UCSD-AML1 (cell line): ENCODE measurements around the gene SERPING1.
A peak's percentile ranks its signal among the peaks of the same experiment; 100 is the strongest.

ENCODE experiments used
- DNase-seq: peaks from one replicate; lab custom pipeline; 2025; ENCODE audit not compliant: unreplicated experiment; lab: John Stamatoyannopoulos, UW

The SERPING1 gene

DNA sequence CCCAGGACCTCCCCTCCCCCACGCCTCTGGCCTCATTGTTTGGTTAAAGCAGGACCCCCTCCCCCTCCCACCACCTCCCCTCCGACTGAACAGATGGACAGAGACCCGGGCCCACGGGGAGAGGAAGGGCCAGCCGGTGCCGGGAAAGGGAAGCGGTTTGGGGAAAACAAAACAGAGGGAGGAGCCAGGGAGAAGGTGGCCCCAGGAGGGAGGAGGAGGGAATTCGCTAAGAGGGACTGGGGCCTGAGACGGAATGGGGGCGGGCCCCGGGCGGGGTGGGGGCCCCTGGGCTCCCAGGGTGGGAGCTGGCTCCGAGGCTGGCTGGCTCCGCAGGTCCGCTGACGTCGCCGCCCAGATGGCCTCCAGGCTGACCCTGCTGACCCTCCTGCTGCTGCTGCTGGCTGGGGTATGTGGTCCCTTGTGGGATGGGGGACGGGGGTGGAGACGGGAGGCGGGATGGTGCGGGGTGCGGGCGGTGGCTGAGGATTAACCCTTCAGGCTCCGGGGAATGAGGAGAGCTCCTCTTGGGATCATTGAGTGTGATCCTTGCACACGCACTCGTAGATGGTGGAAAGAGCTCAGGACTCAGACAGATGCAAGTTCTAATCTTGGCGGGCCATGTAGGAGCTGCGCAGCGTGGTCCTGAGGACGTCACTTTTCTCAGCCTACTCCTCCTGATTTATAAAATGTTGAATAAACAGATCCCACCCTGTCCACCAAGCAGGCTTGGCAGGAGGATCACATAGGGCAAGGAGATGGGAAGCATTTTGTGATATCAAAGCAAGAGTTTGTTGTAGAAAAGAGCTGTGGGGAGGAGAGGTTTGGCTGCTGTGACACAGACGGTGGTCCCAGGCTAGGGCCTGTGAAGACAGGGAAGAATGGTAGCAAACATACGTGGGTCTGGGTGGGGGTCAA is 688 bp downstream of the SERPING1 start:
- peak; percentile 72 for DNase-seq

GRCh38 chr11:57598831-57599155 is 1.3 kb downstream of the SERPING1 start:
- no peak for DNase-seq

- no peak for DNase-seq
Observed at GRCh38 chr11:57599381-57599780, 1.9 kb downstream of the SERPING1 start.

DNA sequence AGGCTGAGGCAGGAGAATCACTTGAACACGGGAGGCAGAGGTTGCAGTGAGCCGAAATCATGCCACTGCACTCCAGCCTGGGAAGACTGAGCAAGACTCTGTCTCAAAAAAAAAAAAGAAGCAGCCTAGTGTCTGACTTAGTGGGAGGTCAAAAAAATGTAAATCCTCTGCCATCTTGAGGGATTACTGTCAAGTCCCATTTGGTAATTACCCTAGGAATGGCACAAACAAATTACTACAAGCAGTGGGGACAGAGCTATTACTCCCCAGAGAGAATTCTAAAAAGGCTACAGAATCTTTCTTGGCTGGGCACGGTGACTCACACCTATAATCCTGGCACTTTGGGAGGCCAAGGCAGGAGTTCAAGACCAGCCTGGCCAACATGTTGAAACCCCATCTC is 3.8 kb downstream of the SERPING1 start:
- no peak for DNase-seq

DNA sequence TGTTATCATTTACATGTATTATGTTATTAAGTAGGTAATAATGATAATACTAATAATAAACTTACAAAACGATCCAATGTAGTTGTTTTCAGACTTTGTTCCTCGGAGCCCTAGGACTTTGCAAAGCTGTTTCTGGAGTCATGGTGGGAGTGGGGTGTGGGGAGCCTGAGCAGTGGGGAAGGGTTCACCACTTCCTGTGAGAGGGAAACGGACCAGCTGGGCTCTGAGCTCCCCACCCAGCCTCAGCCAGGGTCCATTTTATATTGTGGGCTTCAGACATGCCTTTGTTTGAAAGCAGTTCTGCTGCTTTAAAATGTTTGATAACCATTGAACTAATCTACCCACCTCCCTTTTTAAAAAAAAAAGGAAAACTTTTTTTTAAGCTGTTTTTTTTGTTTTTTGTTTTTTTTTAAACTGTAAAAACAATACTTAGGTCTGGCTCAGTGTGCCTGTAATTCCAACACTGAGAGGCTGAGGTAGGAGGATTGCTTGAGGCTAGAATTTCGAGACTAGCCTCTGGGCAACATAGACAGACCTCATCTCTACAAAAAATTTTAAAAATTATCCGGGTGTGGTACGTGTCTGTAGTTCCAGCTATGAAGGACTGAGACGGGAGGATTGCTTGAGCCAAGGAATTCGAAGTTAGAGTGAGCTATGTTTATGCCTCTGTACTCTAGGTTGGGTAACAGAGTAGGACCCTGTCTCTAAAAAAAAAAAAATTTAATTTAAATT is 7.0 kb downstream of the SERPING1 start:
- peak; percentile 59 for DNase-seq

DNA sequence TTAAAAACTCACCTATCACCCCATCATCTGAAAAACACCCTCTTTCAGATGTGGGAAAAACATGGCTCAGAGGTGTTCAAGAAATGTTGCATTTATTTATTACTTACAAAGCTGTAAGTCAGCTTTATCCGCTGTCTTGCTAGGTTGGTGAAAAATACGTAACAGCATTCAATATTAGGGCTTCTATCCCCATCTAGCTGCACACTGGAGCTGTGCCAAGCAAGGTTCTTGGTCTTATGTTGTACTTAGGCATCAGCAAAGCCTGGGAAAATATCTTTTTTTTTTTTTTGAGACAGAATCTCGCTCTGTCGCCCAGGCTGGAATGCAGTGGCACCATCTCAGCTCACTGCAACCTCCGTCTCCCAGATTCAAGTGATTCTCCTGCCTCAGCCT is 7.5 kb downstream of the SERPING1 start:
- no peak for DNase-seq

DNA sequence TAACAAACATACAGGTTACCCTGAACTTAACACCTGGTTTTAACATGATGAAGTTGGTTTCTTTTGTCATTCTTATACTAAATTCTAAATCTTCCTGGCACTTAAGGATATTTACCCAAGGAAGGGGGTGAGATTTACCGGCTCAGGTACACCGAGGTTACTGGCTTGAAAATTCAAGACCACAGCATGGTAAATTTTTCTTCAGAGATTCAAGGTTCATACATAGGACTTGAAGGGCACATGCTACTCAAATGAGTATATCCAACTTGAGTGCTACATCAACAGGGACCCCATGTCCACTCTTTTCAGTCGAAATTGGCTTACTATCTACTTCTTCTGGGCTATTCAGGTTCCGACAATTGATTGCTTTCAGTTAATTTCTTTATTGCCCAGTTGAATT is 12.7 kb downstream of the SERPING1 start:
- no peak for DNase-seq

DNA sequence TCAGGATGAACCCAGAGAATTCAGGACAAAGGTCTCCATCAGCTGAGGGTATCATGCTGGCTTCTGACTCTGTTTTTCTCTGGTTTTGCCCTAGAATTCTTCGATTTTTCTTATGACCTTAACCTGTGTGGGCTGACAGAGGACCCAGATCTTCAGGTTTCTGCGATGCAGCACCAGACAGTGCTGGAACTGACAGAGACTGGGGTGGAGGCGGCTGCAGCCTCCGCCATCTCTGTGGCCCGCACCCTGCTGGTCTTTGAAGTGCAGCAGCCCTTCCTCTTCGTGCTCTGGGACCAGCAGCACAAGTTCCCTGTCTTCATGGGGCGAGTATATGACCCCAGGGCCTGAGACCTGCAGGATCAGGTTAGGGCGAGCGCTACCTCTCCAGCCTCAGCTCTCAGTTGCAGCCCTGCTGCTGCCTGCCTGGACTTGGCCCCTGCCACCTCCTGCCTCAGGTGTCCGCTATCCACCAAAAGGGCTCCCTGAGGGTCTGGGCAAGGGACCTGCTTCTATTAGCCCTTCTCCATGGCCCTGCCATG is 16.8 kb downstream of the SERPING1 start:
- no peak for DNase-seq

GRCh38 chr11:57615308-57615707 is 17.8 kb downstream of the SERPING1 start:
- DNase-seq = no peak

DNA sequence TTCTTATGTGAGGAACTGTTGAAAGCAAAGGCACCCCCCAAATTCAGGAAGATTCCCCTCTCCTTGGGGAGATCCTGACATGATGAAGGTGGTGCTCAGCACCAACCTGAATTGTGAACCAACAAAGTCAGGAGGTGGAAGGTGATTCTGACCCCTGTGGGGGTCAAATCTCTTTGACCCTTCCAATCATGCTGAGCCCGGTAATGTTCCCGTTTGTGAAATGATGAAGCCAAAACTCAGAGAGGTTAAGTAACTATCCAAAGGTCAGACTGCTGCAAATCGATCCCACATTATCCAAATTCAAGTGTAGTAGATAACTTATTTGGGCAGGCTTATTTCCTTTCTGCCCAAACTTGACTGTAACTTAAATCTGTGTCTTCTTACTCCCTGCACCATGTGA is 19.1 kb downstream of the SERPING1 start:
- DNase-seq = no peak

- DNase-seq = no peak
Observed at GRCh38 chr11:57618438-57618837, 21.0 kb downstream of the SERPING1 start.

GRCh38 chr11:57619331-57619730 is 21.8 kb downstream of the SERPING1 start:
- DNase-seq = no peak

DNA sequence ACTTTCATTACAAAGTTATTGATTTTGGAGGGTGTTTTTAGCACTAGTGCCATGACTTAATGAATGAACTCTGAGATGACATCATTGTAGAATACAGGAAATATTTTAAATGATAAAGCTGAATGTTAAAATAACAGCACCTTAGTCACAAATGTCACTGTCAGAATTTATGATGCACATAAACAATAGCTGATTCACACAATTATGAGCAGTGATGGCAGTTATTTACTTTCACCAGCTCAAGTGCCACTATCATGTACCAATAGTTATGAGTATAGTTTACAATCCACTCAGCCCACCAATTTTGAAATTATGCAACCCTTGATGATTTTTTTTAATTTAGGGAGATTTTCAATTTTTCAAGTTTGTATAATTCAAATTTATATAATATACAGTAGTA is 23.0 kb downstream of the SERPING1 start:
- DNase-seq = no peak

DNA sequence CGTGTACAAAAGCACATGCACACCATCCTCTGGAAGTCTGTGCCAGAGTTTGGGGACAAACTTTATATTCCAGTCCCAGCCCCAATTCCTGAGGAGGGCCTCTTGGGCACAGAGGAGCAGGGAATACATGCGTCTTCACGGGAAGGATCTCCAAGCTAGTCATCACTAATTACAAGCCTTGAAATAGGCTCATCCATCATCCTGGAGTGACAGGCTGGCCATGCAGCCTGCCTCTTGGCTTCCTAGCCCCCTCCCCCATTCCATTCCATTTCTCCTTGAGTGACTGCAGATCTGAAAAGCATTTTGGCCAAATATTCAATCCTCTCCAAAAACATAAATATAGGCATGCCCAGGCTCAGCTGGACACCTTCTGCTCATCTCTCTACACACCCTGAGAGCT is 24.8 kb downstream of the SERPING1 start:
- no peak for DNase-seq

- DNase-seq = no peak
Observed at GRCh38 chr11:57624864-57625263, 27.4 kb downstream of the SERPING1 start.

- DNase-seq = no peak
Observed at GRCh38 chr11:57626895-57627294, 29.4 kb downstream of the SERPING1 start.

DNA sequence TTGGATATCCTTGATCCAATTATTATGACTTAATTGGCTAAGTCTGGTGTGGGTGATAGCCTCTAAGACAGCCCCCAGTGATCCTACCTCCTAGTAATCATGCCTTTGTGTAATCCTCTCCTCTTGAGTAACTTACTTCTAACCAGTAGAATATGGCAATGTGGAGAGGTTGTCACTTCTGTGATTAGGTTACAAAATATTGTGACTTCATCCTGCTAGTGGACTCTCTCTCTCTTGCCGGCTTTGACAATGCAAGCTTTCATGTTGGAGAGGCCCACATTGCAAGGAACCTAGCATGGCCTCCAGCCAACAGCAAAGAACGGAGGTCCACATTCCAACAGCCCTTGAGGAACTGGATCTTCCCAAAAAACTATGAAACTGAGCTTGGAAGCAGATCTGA is 32.7 kb downstream of the SERPING1 start:
- no peak for DNase-seq

GRCh38 chr11:57632116-57632515 is 34.6 kb downstream of the SERPING1 start:
- DNase-seq = no peak

- DNase-seq = no peak
Observed at GRCh38 chr11:57633394-57634070, 36.0 kb downstream of the SERPING1 start.

GRCh38 chr11:57634311-57634710 is 36.8 kb downstream of the SERPING1 start:
- DNase-seq = no peak

GRCh38 chr11:57635246-57635645 is 37.8 kb downstream of the SERPING1 start:
- no peak for DNase-seq

GRCh38 chr11:57637626-57638004 is 40.1 kb downstream of the SERPING1 start:
- no peak for DNase-seq
